Measurements from ENCODE around the gene C3orf85. TPM values are rescaled to one million over a fixed set of nuclear protein-coding genes. Genes with fewer than 3 reads are reported as not detected.

The C3orf85 gene
- total and polyA plus RNA-seq, 10 donors, result not detected

DNA sequence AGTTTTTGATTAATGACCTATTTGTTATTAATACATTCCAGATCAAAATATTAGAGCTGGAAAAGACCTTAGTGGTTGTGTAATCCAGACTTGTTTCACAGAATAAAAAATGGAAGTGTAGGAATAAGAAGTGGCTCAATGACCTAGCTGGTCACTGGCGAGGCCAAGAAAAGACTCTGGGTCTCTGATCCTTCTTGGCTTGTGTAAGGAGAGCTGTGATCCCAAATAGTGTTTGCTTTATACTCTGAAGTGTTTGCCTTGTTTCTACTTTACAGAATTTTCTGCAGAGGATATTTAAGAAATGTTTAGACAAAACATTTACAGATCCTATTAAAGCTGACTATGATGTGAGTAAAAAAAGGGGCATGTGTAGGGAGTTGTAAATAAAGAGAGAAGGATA lies 7.1 kb downstream of the C3orf85 start:
- 85 to 100% (median 92%) methylated on average over 1 of the region's 1 CpG for WGBS, 5 donors
- intact Hi-C loops (cut with DNase I; ENCODE audit: low total_unique reads), result no loop called here

GRCh38 chr3:109149078-109149477 lies 12.6 kb downstream of the C3orf85 start:
- no peak overlapping the region for H3K4me3 ChIP-seq
- peaks cover 0 to 5% (median 0%) of the 10 kb centered on the region in 8 donors for H3K9me3 ChIP-seq
- intact Hi-C loops (cut with DNase I; ENCODE audit: low total_unique reads), result no loop called here
- WGBS, 5 donors, result 90 to 97% (median 94%) methylated on average over 2 of the region's 2 CpGs
- no peaks in the 10 kb centered on the region for H3K4me1 ChIP-seq
- TF ChIP-seq POLR2AphosphoS5 (IDR thresholded peaks at IDR 0.05) (no peak), POLR2A (IDR thresholded peaks at IDR 0.05) (no peak)
- TF ChIP-seq, protein P1, sequence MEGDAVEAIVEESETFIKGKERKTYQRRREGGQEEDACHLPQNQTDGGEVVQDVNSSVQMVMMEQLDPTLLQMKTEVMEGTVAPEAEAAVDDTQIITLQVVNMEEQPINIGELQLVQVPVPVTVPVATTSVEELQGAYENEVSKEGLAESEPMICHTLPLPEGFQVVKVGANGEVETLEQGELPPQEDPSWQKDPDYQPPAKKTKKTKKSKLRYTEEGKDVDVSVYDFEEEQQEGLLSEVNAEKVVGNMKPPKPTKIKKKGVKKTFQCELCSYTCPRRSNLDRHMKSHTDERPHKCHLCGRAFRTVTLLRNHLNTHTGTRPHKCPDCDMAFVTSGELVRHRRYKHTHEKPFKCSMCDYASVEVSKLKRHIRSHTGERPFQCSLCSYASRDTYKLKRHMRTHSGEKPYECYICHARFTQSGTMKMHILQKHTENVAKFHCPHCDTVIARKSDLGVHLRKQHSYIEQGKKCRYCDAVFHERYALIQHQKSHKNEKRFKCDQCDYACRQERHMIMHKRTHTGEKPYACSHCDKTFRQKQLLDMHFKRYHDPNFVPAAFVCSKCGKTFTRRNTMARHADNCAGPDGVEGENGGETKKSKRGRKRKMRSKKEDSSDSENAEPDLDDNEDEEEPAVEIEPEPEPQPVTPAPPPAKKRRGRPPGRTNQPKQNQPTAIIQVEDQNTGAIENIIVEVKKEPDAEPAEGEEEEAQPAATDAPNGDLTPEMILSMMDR (IDR thresholded peaks at IDR 0.05 in 8 of 11, conservative IDR thresholded peaks at IDR 0.05 in 3 of 11), result no peak
- DNase-seq, result no peak
- no peaks in the 10 kb centered on the region for H3K36me3 ChIP-seq
- no peaks in the 10 kb centered on the region for H3K27me3 ChIP-seq (replicated peaks in 1 of 7)
- no peak overlapping the region for H3K27ac ChIP-seq

More for the DNA sequence above, 7.1 kb downstream of the C3orf85 start:
- H3K4me3 ChIP-seq, result no peak overlapping the region
- TF ChIP-seq POLR2A (IDR thresholded peaks at IDR 0.05) (no peak), POLR2AphosphoS5 (IDR thresholded peaks at IDR 0.05) (no peak)
- TF ChIP-seq, protein P1 (IDR thresholded peaks at IDR 0.05 in 8 of 11, conservative IDR thresholded peaks at IDR 0.05 in 3 of 11), result no peak
- no peak for DNase-seq
- no peaks in the 10 kb centered on the region for H3K36me3 ChIP-seq
- peaks cover 0 to 5% (median 0%) of the 10 kb centered on the region in 8 donors for H3K9me3 ChIP-seq
- no peaks in the 10 kb centered on the region for H3K4me1 ChIP-seq
- H3K27ac ChIP-seq, result no peak overlapping the region
- no peaks in the 10 kb centered on the region for H3K27me3 ChIP-seq (replicated peaks in 1 of 7)

- Histone ChIP-seq H3K27me3 (replicated peaks in 1 of 7) (no peaks in the 10 kb centered on the region), H3K9me3 (no peaks in the 10 kb centered on the region), H3K4me1 (no peaks in the 10 kb centered on the region), H3K36me3 (no peaks in the 10 kb centered on the region), H3K27ac (no peak overlapping the region), H3K4me3 (no peak overlapping the region)
- intact Hi-C loops (cut with DNase I; ENCODE audit: low total_unique reads), result no loop called here
- 66 to 92% (median 84%) methylated on average over 4 of the region's 4 CpGs for WGBS, 5 donors
- no peak for DNase-seq
- TF ChIP-seq POLR2A (IDR thresholded peaks at IDR 0.05) (no peak), POLR2AphosphoS5 (IDR thresholded peaks at IDR 0.05) (no peak)
- TF ChIP-seq, protein P1 (IDR thresholded peaks at IDR 0.05 in 8 of 11, conservative IDR thresholded peaks at IDR 0.05 in 3 of 11), result no peak
Observed at GRCh38 chr3:109152320-109152719, 15.8 kb downstream of the C3orf85 start.

DNA sequence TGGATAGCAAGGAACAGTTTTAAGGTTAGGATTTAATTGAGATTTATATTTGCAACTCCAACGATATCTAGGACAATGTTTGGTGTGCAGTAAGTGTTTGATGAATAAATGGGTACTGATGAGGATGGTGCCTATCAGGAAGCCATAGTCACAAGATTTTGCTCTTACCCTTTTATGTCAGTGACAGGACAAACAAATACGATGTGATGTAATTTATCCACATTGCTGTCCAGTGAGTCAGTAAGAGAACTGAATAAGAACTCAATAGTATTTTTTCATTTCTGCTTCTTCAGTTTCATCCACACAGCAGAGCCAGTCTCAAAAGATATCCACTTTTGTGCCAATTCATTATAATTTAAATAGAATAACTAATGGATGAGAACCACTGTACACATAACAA lies 18.5 kb downstream of the C3orf85 start:
- no peak overlapping the region for H3K4me3 ChIP-seq
- no peak for DNase-seq
- no peaks in the 10 kb centered on the region for H3K27me3 ChIP-seq (replicated peaks in 1 of 7)
- H3K36me3 ChIP-seq, result no peaks in the 10 kb centered on the region
- no peak for TF ChIP-seq POLR2A (IDR thresholded peaks at IDR 0.05)
- no peak for TF ChIP-seq POLR2AphosphoS5 (IDR thresholded peaks at IDR 0.05)
- TF ChIP-seq, protein P1 (IDR thresholded peaks at IDR 0.05 in 8 of 11, conservative IDR thresholded peaks at IDR 0.05 in 3 of 11), result no peak
- intact Hi-C loops (cut with DNase I; ENCODE audit: low total_unique reads), result no loop called here
- no peak overlapping the region for H3K27ac ChIP-seq
- 55 to 92% (median 78%) methylated on average over 2 of the region's 2 CpGs for WGBS, 5 donors
- peaks cover 0 to 8% (median 2%) of the 10 kb centered on the region in 8 donors for H3K9me3 ChIP-seq
- no peaks in the 10 kb centered on the region for H3K4me1 ChIP-seq

Data from spleen (tissue), 11 donors.